DLD1 (cell line): ENCODE data around the gene EIF4E1B.

Experiments
- in situ Hi-C: cut with HindIII; loops from 2 replicates; pipeline ENCODE4 v1.10.0; 2017; ENCODE audit warnings: low sequenced_read_pairs

Gene EIF4E1B

DNA sequence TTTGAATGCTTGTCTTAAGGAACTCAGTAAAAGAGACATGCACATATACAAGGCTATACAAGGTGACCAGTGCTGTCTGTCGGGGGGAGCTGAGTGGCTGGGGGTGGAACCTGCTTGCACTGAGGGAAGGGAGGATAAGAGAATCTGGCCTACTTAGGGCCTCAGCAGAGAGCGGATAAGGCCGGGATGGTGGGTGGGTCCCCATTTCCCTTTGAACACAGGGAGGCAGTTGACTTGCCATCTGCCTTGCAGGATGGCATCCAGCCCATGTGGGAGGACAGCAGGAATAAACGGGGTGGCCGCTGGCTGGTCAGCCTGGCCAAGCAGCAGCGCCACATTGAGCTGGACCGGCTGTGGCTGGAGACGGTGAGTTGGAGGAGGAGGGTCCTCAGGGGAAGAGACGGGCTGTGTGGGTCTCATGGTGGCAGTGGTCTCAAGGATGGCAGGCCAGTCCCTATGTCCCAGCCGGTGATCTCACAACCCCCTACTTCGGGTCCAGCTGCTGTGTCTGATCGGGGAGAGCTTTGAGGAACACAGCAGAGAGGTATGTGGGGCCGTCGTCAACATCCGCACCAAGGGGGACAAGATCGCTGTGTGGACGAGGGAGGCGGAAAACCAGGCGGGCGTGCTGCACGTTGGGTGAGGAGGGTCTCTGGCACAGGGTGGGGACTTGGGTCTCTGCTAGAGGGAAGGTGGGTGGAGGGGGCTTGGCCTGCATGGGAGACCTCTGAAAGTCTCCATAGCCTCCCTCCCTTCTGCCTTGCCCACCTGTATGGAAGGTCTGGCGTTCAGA lies 14.6 kb downstream of the EIF4E1B start:
- in situ Hi-C loops, result no loop called here

DNA sequence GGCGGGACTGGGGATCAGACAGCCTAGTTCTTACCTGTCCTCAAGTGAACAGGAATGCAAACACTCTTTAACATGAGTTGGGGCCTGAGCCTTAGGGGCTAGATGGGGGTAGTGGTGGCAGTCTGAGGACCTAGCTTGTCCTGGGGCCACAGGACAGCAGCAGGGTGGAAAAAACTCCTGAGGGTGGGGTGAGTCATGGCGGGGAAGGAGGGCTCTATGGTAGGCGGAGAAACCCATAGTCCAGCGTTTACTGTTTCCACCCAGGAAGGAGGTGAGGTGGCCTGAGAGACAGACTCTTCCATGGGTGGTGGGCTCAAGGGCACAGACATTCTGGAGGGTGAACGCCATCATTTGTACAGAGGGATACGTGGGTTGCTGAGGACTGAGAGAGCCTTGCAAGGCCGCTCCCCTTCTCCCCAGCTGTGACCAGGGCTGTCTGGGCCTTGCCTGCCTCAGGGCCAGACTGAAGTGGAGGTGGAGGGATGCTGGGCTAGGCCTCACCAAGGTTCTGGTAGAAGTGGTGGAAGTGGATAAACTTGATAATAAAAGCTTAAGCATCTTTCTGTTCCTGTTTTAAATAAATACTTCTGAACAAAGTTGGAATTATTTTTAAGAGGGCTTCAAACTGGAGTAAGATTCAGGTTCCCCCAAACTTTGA lies 15.7 kb downstream of the EIF4E1B start:
- in situ Hi-C loops, result no loop called here

DNA sequence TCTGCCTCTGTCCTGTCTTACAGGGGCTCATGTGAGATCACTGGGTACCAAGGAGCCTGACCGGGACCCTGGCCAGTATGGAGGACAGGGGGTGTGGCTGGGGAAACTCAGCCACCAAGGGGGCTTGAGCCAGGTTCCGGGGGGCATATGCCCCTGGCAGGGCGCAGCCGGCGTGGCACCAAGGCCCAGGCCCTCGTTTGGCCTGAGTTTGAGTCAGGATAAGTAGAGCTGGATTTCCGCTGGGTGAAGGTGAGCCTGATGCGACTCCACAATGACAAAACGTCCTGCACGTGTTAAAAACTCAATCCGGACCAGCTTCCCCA lies 16.2 kb downstream of the EIF4E1B start:
- in situ Hi-C loops, result no loop called here

DNA sequence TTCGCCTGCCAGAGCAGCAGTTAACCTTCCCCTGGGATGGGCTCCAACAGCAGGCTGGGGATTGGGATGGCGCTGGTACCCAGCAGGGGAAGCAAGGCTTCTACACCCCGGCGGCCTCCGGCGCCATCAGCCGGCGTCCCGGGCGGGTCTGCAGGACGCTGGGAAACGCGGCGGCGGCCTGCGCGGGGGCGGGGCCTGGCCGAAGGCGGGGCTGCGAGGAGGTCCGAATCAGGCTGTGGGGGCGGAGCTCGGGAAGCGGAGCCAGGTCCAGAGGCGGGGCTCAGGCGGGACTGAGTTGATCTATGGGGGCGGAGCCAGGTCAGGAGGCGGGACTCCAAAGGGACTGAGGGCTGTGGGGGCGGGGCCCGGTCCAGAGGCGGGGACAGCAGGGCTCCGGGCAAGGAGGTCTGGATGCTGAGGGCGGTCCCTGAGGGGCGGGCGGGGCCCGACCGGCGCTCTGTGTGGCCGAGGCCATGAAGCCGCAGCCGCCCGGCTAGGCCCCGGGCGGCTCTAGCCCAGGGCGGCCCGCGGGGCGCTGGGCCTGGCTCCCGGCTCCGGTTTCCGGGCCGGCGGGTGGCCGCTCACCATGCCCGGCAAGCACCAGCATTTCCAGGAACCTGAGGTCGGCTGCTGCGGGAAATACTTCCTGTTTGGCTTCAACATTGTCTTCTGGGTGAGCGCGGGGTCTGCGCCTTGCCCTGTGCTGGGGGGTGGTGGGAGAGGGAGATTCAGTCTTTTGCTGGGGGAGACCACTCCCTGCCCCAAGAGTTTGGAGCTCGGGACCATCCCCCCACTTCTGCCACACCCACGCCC lies 16.8 kb downstream of the EIF4E1B start, which contains the start of gene TSPAN17:
TSS of gene TSPAN17 (plus strand) at position 455 of the 813 bp plus-strand sequence. CDS start at position 587, 132 bp downstream.
- in situ Hi-C loops, result no loop called here

DNA sequence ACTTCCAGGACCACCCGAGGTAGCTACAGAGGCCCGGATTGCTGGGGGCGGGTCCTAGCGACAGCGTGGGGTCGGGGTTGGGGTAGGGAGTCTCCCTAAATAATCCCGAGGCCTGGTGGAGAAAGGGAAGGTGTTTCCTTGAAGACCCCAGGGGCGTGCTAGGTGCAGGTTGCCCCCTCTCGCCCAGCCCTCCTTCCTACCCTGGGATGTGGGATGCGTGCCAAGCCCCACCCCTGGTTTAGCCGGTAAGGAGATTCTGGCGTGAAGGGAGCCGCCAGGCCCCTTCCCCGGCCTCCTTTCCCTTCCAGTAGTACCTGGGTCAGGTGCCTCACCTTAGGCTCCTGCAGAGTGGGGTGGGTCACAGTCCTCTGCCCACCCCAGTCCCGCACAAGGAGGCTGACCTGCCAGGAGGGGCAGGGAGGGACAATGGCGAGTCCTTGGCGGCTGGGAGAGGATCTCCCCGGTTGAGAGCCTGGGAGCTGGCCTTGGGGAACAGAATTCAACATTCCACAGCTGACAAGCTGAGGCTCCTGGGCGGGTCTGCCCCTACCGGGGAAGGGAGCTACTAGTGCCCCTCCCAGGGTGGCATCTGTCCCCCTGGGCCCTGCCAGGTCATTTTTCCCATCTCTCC lies 17.5 kb downstream of the EIF4E1B start:
- in situ Hi-C loops, result no loop called here

DNA sequence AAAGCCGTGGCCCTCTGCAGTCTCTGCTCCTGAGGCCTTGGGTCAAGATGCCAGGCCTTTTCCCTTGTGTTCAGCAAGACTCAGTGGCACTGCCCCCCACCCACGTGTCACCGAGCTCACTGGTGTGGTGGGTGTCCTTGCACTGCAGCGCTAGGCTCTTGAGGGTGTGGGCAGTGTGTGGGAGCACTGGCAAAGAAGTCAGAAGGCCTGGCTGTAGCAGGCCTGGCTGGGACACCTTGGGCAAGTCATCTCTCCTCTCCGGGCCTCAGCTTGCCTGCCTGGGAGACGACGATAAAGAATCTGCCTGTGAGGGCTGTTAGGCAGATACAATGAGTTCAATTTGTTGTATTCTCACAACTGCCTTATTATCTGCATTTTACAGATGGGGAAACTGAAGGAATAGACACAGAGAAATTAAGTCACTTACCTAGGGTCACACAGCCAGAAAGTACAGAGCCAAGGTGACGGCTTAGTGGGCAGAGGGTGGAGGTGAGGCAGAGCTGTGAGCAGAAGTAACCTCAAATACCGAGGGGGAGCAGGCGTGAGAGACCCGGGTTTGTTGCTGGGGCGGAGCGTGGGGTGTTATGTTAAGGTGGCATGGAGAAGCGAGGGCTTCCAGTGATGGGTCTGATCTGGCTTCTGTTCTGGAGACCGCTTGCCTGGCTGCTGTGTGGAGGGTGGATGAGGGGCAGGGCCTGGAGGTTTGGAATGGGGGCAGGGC lies 18.2 kb downstream of the EIF4E1B start:
- in situ Hi-C loops, result no loop called here

DNA sequence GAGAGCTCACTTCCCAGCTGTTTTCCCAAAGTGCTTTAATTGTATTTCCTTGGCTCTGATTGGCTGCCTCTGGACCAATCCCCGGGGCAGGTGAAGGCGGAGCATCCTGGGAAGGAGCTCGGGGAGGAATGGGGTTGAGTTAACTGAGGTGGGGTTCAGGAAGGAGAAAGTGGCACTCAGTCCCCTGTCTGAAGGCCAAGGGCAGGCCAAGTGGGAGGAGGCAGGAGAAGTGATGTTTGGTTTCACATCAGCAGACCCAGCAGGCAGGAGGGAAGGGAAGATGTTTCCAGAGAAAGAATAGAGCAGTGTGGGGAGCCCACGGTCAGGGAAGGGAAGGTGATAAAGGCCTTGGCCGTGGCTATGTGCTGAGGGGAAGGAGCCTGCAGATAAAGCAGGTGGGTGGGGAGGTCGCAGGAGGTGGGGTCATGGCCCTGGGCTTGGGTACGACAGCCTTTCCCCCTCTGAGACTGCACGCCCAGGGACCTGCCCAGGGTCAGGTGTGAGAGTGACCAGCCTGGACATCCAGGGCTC lies 19.9 kb downstream of the EIF4E1B start:
- in situ Hi-C loops, result no loop called here

DNA sequence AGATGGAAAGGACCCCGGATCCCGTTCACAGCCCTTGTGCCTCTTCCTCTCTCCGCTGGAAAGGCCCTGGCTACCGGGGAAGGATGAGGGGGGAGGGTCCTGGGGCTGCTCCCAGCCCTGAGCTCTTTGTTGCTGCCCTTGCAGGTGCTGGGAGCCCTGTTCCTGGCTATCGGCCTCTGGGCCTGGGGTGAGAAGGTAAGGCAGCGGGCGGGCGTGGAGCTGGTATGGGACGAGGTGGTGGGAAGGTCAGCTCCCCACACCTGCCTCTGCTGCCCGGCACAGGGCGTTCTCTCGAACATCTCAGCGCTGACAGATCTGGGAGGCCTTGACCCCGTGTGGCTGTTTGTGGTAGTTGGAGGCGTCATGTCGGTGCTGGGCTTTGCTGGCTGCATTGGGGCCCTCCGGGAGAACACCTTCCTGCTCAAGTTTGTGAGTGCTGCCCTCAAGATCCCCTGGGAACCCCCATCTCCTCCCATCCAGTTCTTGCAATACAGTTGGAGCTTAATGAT lies 21.1 kb downstream of the EIF4E1B start:
- in situ Hi-C loops, result no loop called here

DNA sequence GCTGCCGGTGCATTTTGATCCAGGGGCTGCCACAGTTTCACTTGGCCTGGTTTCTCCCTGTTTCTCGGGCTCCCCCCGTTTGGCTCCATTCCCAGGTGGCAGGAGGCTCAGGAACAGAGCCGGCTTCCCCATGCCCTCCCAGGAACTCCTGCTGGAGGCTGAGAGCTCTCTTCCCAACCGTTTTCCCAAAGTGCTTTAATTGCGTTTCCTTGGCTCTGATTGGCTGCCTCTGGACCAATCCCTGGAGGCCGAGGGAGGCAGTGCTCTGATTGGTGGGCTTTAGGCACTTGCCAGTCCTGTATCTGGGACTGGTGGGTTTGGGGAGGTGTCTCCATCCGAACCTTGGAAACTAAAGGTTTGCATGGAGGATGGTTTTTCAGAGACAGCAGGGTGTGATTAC lies 21.7 kb downstream of the EIF4E1B start:
- in situ Hi-C loops, result no loop called here

DNA sequence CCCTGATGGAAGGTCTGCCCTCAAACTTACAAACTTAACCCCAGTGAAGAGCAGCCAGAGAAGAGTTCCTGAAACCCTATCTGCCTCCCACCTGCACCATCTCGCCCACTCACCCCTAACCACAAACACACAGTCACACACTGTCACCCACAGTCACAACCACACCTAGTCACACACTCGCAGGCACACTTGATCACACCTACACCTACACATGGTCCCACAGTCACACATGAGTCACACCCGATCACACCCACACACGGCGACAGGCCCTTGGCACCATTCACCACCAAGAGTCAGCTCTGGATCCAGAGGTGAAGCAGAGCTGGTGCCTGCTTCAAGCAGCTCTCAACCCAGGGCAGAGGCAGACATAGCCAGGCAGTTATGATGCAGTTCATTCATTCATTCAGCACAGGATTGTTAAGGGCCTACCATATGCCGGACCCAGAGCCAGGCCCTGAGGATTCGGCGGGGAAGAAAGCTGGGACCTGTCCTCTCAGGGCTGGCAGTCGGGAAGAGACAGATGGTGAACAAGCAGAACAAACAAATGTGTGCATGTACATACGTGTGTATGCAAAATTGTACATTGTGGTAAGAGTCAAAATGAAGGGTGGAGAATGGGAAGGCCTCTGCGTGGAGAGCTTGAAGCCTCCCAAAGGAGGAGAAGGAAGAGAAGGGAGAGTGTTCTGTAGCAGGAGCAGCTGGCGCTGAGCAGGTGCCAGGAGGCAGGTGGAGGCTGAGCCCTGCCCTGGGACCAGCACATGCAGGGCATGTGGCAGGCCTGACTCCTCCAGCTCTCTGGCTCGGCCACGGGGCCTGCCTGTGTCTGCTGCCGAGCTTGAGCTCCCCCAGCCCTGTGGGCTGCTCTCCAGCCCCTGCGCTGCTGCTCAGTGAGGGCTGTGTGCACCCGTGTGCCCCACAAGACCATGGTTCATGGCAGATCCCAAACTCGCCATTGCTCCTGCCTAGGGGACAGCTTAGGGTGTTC lies 23.2 kb downstream of the EIF4E1B start:
- in situ Hi-C loops, result no loop called here

DNA sequence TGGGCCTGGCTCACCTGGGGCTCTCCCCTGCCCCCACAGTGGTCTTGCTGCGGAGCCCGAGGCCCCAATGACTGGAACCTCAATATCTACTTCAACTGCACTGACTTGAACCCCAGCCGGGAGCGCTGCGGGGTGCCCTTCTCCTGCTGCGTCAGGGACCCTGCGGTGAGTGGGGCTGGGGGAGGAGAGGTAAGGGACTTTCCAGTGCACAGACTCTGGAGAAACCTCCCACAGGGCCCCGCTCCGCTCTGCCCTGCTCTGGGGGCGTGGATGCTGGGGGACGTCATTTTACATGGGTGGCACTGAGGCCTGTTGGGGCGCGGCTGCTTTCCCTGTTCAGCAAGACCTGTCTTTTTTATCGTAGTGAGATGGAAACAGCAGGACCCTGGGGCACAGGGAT lies 24.4 kb downstream of the EIF4E1B start:
- in situ Hi-C loops, result no loop called here

DNA sequence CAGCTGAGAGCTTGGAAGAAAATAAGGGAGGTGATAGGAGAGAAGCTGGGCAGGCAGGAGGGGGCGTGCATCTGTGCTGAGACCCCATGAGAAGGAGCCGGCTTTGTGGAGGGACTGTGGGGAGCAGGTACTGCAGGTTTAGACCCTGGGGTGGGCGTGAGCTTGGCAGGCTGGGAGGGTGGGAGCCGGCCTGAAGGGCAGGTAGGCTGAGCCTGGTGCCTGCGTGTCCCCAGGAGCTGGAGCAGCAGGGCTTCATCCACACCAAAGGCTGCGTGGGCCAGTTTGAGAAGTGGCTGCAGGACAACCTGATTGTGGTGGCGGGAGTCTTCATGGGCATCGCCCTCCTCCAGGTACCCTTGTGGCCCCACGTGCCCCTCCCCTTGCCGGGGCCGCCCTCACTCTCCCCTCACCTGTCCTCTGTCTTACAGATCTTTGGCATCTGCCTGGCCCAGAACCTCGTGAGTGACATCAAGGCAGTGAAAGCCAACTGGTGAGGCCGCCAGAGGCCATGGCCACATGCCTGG lies 26.1 kb downstream of the EIF4E1B start:
- in situ Hi-C loops, result no loop called here

DNA sequence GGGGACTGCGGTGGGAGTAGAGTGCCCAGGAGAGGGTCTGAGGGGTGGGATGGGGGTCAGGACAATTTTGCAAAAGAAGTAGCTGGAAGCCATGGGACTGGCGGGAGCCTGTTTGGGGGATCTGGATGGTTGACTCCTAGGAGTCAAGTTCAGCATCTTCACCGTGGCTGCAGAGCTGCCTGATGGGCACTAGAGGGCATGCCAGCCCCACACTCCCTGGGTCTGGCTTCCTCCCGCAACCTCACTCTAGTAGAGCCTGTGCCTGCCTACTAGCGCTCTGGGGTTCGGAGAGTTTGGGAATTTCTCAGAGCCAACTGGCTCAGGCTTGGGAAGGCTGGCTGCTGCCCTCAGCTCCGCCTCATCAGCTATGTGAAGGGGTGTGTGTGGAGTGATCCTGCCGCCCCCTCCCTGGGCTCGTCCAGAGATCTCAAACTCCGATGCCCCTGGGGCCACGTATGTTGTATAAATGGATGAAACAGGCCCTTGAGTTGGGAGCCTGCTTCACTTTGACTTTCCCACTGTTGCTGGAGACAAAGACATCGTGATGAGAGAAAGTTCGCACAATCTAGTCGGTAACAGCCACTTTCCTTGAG lies 27.6 kb downstream of the EIF4E1B start:
- in situ Hi-C loops, result no loop called here

DNA sequence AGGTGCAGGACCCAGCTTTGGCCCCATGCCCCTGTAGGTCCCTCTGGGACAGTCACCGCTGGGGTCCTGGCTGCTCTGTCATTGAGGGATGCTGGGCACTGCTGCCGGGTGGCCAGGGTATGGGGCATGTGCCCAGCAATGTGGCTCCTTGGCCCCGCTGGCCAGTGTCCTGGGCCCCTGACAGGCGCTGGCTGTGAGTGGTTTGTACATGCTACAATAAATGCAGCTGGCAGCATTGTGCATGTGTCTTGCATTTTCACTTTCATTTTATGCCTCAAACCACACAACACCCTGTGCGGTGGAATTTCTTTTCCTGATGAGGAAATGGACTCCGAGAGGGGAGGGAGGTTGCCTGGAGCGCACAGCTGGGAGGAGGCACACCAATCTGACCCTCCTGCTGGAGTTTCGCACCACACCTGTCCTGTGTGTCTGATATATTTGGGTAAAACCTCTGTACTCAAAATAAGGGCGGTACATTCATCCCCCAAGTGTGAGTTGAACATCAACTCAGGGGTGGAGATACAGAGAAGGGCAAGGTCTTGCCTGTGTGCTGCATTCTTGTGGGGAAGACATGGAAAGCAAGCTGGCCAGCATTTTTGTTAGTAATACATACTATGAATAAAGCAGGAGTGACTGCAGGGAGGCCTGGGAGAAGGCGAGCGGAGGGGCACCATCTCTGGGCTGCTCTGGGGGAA lies 28.5 kb downstream of the EIF4E1B start:
- in situ Hi-C loops, result no loop called here

DNA sequence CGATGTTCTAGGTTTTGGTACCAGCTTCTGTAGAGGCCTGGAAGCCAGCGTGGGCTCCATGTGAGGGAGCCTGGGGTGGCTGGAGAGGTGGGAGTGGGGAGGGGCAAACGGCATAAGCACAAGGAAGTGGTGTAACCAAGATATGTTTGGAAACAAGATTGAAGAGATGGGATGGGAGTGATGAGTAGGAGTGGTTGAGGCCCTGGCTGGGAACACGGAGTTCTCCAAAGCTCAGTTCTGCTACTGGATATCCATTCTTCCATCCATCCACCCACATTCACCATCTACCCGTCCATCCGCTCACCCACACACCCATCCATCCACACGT lies 29.0 kb downstream of the EIF4E1B start:
- in situ Hi-C loops, result no loop called here

DNA sequence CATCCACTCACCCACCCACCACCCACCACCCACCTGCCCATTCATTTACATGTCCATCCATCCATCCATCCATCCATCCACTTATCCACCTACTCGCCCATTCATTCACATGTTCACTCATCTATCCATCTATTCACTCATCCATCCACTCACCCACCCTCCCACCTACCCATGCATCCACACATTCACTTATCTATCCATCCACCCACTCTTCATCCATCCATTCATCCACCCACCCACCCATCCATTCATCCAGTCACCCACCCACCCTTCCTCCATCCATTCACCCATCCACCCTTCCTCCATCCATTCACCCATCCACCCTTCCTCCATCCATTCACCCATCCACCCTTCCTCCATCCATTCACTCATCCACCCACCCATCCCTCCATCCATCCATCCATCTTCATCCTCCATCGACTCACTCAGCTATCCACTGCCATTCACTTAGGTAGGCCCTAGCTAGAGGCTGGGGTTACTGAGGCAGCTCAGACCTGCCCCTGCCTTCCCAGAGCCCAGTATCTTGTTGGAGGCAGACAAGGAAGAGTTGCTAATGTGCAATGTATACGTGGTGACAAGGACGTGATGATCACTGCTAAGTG lies 29.5 kb downstream of the EIF4E1B start:
- in situ Hi-C loops, result no loop called here

DNA sequence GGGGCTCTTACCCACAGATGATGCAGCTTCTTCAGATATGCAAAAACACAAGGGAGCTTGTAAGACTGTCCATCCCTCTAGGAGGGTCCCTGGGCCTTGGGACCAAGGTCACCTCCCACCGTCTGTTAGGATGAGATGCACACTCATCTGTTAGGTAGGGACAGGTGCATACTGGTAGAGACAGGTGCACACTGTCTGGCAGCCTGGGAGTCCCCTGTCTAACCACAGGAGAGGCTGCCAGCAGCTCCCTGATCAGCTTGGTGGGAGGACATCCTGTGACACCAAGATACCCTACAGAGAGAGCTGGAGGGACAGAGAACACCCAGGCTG lies 30.0 kb downstream of the EIF4E1B start:
- in situ Hi-C loops, result no loop called here
